Epidermal melanocyte (primary cell): ENCODE measurements around the gene C1QL2.

ENCODE experiments used
- DNase-seq: peaks from one replicate; pipeline ENCODE4 v3.0.0; 2011; ENCODE audit warnings: low spot score; ENCODE audit not compliant: insufficient read length

The C1QL2 gene

GRCh38 chr2:119158563-119159347, at the start of gene C1QL2:
TSS of gene C1QL2 (minus strand) at chr2:119158751. CDS start at chr2:119158269, 482 bp downstream.
- DNase-seq: no peak

DNA sequence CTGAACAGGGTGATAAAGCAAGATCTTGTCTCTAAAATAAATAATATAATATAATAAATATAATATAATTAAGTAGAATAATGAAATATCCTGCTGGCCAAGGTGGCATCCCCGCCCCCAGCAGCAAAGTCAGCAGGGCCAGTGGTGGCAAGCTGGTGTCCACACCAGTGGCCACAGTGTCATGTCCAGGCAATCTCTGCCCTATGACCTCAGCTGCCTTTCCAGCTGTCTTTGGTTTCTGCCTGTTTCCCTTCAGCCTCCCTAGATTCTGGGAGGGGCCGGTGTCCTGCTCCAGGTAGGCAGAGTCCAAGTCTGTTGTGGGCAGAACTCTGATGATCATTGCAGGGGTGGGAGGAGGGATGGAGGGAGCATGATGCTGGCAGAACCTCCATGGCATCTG, 48.9 kb upstream of the C1QL2 start:
- DNase-seq: no peak

DNA sequence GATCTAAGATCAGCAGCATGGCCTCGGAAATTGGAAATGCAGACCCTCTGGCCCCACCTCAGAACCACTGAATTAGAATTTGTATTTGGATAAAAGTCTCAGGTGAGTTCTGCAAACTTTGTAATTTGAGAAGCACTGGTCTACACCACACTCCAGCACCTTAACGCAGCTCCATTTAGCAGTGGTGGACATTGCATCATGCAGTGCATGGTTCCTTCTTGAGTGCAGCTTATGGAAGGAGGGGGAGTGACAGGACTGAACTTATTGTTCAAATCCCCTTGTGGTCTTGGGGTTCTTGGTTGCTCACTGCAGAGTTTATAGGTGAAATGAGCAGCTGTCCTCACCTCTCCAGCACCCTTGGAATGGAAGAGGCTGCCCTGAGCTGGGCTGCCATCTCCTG, 47.6 kb upstream of the C1QL2 start:
- DNase-seq: no peak

- DNase-seq: no peak
These were observed 46.6 kb upstream of the C1QL2 start for GRCh38 chr2:119205001-119205706.

DNA sequence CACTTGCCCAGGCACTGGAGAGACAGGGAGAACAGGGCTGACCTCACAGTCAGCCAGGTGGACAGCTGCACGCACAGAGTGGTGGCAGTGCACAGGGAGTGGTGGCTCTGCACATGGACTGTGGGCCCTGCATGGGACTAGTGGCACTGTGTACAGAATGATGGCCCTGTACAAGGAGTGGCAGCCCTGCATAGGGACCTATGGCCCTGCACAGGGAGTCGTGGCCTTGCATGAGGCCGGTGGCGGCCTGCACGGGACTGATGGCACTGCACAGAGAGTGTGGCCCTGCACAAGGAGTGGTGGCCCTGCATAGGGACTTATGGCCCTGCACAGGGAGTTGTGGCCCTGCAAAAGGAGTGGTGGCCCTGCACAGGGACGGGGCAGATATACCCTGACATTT, 46.0 kb upstream of the C1QL2 start:
- no peak for DNase-seq

- no peak for DNase-seq
These were observed 44.2 kb upstream of the C1QL2 start for GRCh38 chr2:119202610-119203310.

DNA sequence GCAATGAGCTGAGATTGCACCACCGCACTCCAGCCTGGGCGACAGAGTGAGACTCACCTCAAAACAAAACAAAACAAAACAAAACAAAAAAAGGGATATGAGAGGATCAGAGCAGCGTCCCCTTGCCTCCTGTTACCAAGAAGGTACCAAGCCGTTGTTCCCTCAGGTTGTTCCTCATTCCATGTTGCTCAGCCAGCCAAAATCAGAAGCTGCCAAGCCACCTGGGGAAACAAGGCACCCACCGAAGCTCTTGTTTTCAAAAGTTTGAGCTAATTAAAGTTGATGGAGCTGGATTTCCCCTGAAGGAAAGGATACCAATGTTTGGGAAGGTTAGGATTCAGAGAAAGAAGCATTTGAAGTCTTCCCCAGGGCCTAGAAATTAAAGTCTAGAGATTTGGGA, 43.3 kb upstream of the C1QL2 start:
- DNase-seq: no peak

DNA sequence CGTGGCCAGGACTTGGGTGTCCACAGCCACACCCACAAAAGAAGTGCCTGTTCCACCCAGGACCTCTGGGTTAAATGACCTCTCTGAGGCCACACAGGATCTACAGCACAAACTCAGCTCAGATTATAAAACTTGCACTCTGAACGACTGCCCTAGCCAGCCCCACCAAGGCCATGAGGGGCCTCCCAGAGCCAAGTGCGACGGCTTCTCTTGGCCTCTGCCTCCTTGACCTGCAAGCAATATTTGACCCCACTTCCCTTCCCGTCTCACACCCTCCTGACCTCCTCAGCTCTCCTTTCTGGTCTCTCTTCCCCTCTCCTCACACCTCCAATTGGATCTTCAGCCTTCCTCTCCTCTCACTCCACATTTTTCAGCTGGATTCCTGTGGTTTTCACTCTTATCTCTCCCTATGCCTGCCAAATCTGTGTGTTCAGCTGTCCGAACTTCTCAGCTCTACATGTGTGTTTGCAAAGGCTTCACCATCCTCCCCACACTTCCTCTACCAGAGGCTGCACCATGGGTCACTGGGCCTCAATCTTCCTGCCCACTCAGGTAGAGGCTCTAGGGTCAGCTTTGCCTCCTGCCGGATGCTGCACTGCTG, 39.8 kb upstream of the C1QL2 start:
- no peak for DNase-seq

- DNase-seq: no peak
These were observed 39.1 kb upstream of the C1QL2 start for GRCh38 chr2:119197529-119198239.

- DNase-seq: no peak
These were observed 38.5 kb upstream of the C1QL2 start for GRCh38 chr2:119197126-119197405.

- no peak for DNase-seq
These were observed 38.0 kb upstream of the C1QL2 start for GRCh38 chr2:119196301-119197125.

DNA sequence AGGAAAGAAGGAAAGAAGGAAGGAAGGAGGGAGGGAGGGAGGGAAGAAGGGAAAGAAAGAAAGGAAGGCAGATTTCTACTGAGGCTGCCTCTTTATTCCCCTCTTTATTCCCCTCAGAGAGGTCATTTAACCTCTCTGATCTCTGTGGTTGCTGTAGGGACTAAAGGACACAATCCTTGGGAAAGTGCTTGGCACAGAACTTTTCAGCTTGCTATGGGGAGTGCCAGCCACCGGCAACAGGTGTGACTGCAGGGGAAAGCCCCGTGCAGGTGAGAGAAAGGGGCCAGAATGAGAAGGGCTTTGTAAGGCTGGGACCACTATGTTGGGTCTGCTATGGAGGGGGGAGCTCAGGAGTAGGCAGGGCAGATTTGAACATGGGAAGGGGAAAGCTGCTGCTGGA, 37.3 kb upstream of the C1QL2 start:
- no peak for DNase-seq

GRCh38 chr2:119195001-119195400, 36.5 kb upstream of the C1QL2 start:
- DNase-seq: no peak

- DNase-seq: no peak
These were observed 34.3 kb upstream of the C1QL2 start for GRCh38 chr2:119192893-119193292.

DNA sequence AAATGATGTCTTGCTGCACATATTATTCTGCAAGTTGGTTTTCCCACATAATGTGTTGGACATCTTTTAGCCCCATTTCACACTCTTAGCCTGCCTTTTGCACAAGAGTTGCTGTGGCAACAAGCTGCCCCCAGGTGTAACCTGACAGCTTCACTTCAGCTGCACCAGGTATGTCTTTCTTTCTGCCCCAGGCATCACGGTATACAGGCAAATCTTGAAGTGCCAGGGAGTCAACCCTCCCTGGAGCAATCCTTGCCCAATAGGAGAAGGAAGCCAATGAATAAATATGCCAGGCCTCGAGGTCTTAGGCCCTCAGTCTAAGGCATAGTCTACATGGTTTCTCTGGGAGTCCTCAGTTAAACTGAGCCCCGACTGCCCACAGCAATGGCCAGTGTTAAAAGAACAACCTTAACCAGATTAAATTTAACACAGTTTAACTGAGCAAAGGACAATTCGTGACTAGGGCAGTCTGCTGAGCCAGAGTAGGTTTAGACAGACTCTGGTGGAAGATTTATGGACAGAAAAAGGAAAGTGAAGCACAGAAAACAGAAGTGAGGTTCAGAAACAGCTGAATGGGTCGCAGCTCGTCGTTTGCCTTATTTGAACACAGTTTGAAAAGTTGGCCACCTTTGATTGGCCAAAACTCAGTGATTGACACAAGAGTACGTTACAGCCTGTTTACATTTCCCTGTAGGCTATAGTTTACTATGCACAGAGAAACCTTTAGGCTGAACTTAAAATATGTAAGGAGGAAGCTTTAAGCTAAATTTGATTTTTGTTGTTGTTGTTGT, 32.0 kb upstream of the C1QL2 start:
- no peak for DNase-seq

GRCh38 chr2:119184512-119184911, 26.0 kb upstream of the C1QL2 start:
- DNase-seq: no peak

- DNase-seq: no peak
These were observed 23.4 kb upstream of the C1QL2 start for GRCh38 chr2:119181791-119182445.

DNA sequence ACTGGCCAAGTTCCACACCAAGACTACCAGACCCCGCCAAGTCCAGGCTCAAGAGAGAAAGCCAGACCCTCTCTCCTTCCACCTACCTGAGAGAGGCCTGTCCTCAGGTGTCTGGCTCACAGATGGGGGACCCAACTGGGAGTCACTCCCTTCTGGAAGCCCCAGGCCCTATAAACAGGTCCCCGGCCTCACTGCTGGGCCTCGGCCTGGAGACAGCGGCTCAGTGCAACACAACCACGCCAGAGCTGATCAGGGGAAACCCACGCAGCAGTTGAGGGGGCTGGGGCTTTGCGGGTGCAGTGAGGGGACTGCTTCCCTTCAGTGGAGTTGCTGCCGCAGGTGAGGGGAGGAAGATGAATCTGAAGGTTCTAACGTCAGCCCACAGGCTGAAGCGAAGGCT, 22.8 kb upstream of the C1QL2 start:
- DNase-seq: no peak

GRCh38 chr2:119180892-119181291, 22.3 kb upstream of the C1QL2 start:
- DNase-seq: no peak
